NCI-H446 (cell line): Measurements from ENCODE around the gene KRT72.
A peak's percentile ranks its signal among the peaks of the same experiment; 100 is the strongest.
"Not testable (repeated sequence)": the region's sequence is repeated elsewhere in the genome, so short reads cannot be mapped to it uniquely, and the experiment has no call there.

Source experiments
- DNase-seq, 2 experiments: peaks; one replicate each; lab custom pipeline; 2025; lab: John Stamatoyannopoulos, UW

KRT72 gene

DNA sequence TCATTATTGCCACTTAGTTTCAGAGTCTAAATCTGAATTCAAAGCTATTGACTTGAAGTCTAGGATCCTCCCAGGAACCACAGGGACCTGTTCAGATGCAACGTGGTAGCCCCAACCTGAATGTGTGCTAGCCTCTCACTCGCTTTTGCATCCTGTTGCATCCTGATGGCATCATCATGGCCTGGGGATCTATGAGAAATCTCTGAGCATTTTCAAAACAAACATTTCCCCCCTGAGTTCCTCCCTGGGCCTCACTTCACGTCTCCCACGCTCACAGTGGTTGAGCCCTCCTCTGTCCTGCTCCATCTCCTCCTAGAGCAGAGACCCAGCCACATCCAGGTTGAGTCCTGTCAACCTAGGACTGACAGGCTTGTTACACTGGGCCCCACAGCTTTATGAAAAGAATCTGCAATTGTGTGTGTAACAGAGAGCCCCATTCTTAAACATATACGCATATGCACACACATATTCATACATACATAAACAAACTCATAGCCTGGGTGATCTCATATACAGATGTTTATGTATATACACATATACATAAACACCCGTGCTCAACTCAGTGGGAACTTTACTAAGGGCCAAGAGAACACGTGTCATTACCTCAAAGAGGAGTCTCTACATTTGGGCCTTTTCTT is 5.4 kb upstream of the KRT72 start:
- no peak for DNase-seq

DNA sequence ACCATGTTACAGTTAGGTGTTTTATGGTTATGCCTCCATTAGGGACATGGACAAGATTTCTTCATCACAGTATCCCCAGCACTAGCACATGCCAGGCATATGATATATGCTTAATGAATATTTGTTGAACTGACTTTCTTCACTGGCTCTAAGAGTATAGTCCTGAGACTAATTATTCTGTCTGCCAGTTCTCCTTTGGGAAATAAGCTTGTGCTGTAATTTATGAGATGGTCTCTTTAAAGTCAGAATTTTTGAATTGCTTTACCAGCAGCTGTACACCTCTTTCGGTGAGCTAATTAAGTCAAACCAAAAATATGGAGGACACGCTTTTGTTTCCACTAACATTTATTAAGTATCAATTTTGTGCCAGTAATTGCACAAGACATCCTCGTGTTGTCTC is 4.8 kb upstream of the KRT72 start:
- no peak for DNase-seq

DNA sequence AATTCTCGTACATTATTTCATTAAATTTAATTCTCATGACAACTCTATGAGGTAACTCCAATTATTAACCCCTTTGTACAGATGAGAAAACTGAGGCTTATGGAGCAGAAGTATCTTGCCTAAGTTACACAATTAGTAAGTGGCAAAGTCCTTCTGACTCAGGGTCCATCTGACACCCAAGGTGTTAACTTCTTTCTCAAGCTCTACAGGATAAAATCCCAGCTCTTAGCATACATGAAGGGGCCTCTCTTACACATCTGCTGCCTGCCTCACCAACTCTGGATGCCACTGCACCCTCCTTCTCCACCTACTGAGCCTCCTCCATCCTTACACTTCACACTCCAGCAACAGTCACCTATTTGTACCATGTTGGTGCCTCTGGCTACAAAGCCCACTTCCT is 4.3 kb upstream of the KRT72 start:
- DNase-seq = no peak

DNA sequence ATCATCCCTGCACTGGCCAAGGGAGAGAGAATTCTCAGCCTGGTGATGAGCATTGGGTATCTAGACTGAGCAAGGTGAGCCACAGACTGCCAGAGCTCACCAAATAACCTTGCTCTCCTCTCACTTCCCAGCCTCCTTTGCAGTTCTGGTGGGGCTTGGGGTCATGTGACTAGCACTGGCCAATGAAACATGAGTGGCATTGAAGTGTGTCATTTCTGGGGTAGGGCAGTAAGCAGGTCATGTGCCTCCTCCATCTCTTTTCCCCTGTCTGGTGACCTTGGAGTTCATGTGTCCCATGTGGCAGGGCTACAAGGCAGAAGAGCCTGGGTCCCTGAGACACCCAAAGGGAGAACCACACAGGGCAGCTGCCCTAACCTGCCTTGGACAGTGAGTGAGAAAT is 3.6 kb upstream of the KRT72 start:
- DNase-seq = no peak

DNA sequence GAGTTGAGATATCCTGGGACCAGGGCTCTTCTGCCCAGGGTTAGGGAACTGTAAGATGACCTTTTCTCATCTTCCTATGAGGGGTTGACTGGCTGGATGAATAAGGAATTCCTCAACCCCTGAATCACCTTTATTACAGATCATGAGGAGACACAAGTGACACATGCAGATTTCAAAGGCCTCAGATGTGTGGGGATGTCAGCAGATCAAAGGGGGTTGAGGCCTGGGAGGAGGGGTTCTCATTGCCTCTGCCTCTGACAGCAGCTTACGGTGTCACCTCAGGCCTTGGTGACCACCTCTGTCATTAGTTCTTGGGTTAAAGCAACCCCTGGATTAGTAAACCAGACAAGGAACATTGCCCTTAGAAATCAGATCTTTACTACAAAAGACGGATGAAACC is 2.1 kb upstream of the KRT72 start:
- DNase-seq = no peak

DNA sequence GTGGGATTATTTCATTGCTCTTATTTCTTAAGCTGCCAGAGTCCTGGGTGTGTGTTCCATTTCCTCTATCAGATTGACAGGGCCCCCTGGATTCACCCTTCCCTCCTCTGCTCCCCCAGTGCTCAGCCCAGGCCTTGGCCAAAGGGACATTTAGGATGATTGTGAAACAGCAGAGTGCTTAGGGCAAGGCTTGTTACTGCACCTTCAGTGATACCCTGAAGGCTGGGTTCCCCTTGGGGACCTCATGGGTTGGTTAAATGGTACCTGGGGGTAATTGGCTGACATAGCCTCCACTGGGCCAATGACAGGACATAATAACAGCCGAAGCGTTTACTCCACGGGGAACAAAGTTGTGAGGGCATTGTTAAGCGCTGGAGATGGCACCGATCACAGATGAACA is 1.3 kb upstream of the KRT72 start:
- no peak for DNase-seq

DNA sequence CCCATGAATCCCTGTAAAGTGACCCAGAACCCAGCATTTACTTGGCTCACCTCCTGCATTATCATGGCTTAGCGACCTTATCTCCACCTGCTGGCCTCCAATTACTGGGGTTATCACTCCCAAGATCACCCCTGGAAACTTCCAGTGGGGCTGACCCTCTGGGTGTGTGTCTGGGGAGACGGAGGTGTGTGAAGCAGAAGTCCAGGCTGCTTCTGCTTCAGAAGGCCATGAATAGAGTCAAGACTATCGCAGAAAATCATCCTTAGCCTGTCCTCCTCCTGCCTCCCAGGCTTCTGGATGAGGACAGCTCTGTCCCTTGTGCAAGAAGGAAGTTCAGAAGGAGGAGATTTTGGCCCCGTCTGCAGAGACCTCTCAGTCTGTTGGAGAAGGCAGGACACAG is 408 bp upstream of the KRT72 start:
- no peak for DNase-seq

- DNase-seq = no peak
These were observed 788 bp downstream of the KRT72 start for GRCh38 chr12:52600475-52600874.

DNA sequence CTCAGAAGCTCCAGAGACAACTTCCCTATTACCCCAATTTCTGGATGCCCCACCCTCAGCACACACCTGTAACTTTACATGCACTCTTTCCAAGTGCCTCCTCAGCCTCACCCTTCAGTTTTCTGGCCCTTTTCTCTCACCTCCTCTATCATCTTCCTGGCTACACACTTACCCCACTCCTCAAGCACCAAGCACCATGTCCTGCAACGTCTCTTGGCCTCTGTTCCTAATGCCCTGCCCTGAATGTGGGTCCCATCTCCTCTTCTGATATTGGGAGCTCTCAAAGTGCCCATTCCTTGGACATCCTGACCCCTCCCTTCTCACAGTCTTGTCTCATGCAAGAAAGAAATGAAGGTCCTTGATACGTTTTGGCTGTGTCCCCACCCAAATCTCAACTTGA is 1.2 kb downstream of the KRT72 start:
- no peak for DNase-seq

DNA sequence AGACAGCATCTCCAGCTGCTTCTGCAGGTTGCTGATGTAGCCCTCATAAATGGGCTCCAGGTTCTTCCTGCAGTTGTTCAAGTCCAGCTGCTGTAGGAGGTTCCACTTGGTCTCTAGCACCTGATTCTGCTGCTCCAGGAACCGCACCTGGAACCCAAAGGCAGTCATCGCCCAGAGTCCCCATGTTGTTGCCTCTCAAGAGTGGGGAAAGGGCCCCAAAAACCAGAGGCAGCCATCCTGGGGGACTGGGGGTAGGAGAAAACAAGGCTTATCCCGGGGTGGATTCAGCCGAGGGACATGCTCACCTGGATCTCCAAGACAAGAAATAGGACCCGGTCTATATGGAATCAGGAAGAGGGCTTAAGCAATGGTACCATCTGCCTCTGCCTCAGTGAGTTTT is 2.3 kb downstream of the KRT72 start:
- DNase-seq = no peak

GRCh38 chr12:52594237-52594636 is 7.0 kb downstream of the KRT72 start:
- not testable (repeated sequence) for DNase-seq

DNA sequence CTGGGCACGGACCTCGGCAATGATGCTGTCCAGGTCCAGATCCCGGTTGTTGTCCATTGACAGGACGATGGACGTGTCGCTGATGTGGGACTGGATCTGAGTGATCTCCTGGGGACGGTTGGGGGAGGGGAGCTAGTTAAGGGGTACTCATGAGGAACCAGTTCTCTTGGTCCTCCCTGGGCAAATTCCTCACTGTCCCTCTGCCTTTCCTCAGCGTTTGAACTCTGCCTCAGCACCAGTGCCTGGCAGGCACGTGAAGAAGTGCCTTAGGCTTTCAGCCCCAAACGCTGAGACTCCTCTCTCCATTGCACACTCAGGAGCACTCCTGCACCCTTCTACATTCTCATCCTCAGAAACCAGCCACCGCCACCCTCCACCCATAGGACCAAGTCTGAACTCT is 9.7 kb downstream of the KRT72 start:
- DNase-seq = no peak

- no peak for DNase-seq
These were observed 11.2 kb downstream of the KRT72 start for GRCh38 chr12:52590021-52590420.

- no peak for DNase-seq
These were observed 13.7 kb downstream of the KRT72 start for GRCh38 chr12:52587563-52587962.

DNA sequence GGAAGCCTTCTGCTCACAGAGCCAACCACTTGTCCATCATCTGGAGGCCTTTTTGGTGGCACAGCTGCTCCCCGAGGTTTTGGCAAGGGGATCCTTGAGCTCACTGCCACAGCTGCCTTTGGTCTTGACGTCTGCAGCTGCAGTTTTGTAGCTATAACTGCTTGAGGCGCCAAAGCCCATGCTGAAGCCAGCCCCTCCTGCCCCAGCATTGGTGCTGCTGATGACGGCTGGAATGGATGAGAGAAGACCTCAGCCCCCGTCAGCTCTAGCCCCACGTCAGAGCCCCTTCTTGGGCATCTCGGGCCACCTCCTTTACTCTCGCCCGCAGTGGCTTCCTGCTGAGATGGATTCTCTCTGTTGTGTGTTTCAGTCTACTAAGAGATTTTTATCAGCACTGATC is 15.3 kb downstream of the KRT72 start:
- DNase-seq = no peak

GRCh38 chr12:52585066-52585465 is 16.2 kb downstream of the KRT72 start:
- no peak for DNase-seq

- DNase-seq = no peak
These were observed 17.0 kb downstream of the KRT72 start for GRCh38 chr12:52584156-52584682.

DNA sequence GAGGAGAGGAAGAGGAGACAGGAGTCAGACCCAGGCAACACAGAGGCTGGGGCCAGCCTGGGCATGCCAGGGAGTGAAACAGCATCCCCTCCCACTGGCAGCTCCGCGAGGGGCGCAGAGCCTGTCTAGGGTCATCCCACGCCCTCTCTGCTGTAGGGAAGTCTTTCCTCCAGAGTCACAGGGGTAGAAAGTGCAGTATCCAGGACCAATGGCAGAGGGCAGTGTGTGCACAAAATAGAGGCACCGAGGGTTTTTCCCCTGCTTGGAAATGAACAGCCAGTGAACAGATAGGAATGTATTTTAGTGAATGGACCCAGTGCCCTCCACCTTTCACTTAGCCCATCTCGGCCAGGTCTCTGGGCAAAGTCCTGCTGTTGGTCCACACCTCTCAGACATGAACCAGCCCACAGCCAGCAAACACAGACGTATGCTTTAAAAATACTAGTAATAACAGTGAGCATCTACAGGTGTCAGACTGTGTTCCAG is 18.2 kb downstream of the KRT72 start:
- peak in 1 of 2 experiments; percentile 31 for DNase-seq

- no peak for DNase-seq
These were observed 18.8 kb downstream of the KRT72 start for GRCh38 chr12:52582486-52582885.

DNA sequence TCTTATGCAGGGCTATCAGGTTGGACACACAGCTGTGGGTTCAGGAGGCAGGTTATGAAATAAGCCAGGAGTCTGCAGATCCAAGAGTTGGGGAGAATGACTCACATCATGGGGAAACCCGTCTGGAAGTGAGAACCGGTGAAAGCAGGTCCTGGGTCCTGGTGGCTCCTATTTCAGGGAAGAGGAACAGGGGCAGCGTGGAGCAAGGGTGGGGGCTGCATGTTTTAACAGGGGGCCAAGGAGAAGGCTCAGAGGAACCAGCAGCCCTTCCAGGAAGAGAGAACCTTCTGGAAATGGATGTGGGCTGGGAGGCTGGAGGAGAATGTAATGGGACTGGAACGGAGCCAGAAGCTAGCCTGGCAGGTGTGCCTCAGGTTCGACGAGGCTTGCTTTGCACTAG is 19.8 kb downstream of the KRT72 start:
- no peak for DNase-seq

GRCh38 chr12:52581066-52581465 is 20.2 kb downstream of the KRT72 start:
- no peak for DNase-seq

GRCh38 chr12:52580496-52580895 is 20.8 kb downstream of the KRT72 start:
- no peak for DNase-seq

GRCh38 chr12:52579468-52580465 is 21.5 kb downstream of the KRT72 start:
- DNase-seq = no peak
